H9 (cell line): Measurements from ENCODE around the gene NRG3. TPM values are rescaled to one million over a fixed set of nuclear protein-coding genes. Genes with fewer than 3 reads are reported as not detected.

Experiments used
- DNase-seq: peaks from one replicate; pipeline ENCODE4 v3.0.0-alpha.2; 2017
- H2AFZ ChIP-seq: one replicate; pipeline ENCODE4 v1.6.1; 2013; ENCODE audit warnings: mild to moderate bottlenecking, low read length, control low read depth, moderate library complexity
- H2AK5ac ChIP-seq: 2 replicates; pipeline ENCODE4 v1.6.1; 2013; ENCODE audit warnings: low read length, control low read depth, mixed read lengths; ENCODE audit not compliant: insufficient read length
- H2BK120ac ChIP-seq: one replicate; pipeline ENCODE4 v1.6.1; 2013; ENCODE audit warnings: low read depth, mild to moderate bottlenecking, low read length, control low read depth, inconsistent platforms; ENCODE audit not compliant: poor library complexity, severe bottlenecking
- H2BK12ac ChIP-seq: 2 replicates; pipeline ENCODE4 v1.6.1; 2013; ENCODE audit warnings: low read length, control low read depth, mixed read lengths, low read depth; ENCODE audit not compliant: insufficient read length
- H2BK15ac ChIP-seq: 2 replicates; pipeline ENCODE4 v1.6.1; 2013; ENCODE audit warnings: low read depth, low read length, control low read depth
- H2BK20ac ChIP-seq: one replicate; pipeline ENCODE4 v1.6.1; 2013; ENCODE audit warnings: low read depth, mild to moderate bottlenecking, low read length, control low read depth, inconsistent platforms; ENCODE audit not compliant: poor library complexity, severe bottlenecking
- H2BK5ac ChIP-seq: 2 replicates; pipeline ENCODE4 v1.6.1; 2013; ENCODE audit warnings: low read length, control low read depth, mixed read lengths; ENCODE audit not compliant: insufficient read length
- H3K14ac ChIP-seq: 2 replicates; pipeline ENCODE4 v1.6.1; 2013; ENCODE audit warnings: low read length, control low read depth; ENCODE audit not compliant: insufficient read depth
- H3K18ac ChIP-seq: 2 replicates; pipeline ENCODE4 v1.6.1; 2013; ENCODE audit warnings: low read depth, mild to moderate bottlenecking, mixed read lengths, low read length, control low read depth; ENCODE audit not compliant: insufficient read length
- H3K23ac ChIP-seq: 2 replicates; pipeline ENCODE4 v1.6.1; 2013; ENCODE audit warnings: low read length, control low read depth, mixed read lengths, low read depth; ENCODE audit not compliant: insufficient read length
- H3K23me2 ChIP-seq: 2 replicates; pipeline ENCODE4 v1.6.1; 2013; ENCODE audit warnings: low read depth, mild to moderate bottlenecking, mixed read lengths, low read length, control low read depth; ENCODE audit not compliant: insufficient read length, poor library complexity, severe bottlenecking
- H3K27ac ChIP-seq: 2 replicates; pipeline ENCODE4 v1.5.1; 2013; ENCODE audit warnings: low read length, control low read depth, mixed read lengths, low read depth; ENCODE audit not compliant: insufficient read length
- H3K27me3 ChIP-seq: 2 replicates; pipeline ENCODE4 v1.6.1; 2013; ENCODE audit warnings: low read length, control low read depth, inconsistent platforms; ENCODE audit not compliant: insufficient read depth
- H3K4ac ChIP-seq: 2 replicates; pipeline ENCODE4 v1.6.1; 2013; ENCODE audit warnings: low read depth, mild to moderate bottlenecking, control low read depth, inconsistent platforms, low read length, moderate library complexity
- H3K4me1 ChIP-seq: 2 replicates; pipeline ENCODE4 v1.6.1; 2013; ENCODE audit warnings: low read length, control low read depth, inconsistent platforms; ENCODE audit not compliant: insufficient read depth
- H3K4me2 ChIP-seq: 2 replicates; pipeline ENCODE4 v1.6.1; 2013; ENCODE audit warnings: low read length, control low read depth, mixed read lengths; ENCODE audit not compliant: insufficient read length, insufficient read depth
- H3K56ac ChIP-seq: 2 replicates; pipeline ENCODE4 v1.6.1; 2013; ENCODE audit warnings: low read depth, mild to moderate bottlenecking, mixed read lengths, low read length, control low read depth; ENCODE audit not compliant: insufficient read length
- H3K79me1 ChIP-seq: 2 replicates; pipeline ENCODE4 v1.6.1; 2013; ENCODE audit warnings: low read depth, mild to moderate bottlenecking, moderate library complexity, low read length, control low read depth, inconsistent platforms; ENCODE audit not compliant: insufficient read depth, poor library complexity, severe bottlenecking
- H3K79me2 ChIP-seq: 2 replicates; pipeline ENCODE4 v1.6.1; 2013; ENCODE audit warnings: low read length, control low read depth, inconsistent platforms; ENCODE audit not compliant: insufficient read depth
- H3K9ac ChIP-seq: 2 replicates; pipeline ENCODE4 v1.6.1; 2013; ENCODE audit warnings: low read length, control low read depth, mixed read lengths; ENCODE audit not compliant: insufficient read length; ENCODE audit errors: extremely low read depth
- H3K9me3 ChIP-seq: one replicate; pipeline ENCODE4 v1.6.1; 2013; ENCODE audit warnings: low read depth, low read length, inconsistent platforms; ENCODE audit not compliant: control insufficient read depth
- H3T11ph ChIP-seq: one replicate; pipeline ENCODE4 v1.6.1; 2013; ENCODE audit warnings: mild to moderate bottlenecking, low read length, control low read depth, inconsistent platforms
- H4K20me1 ChIP-seq: one replicate; pipeline ENCODE4 v1.6.1; 2013; ENCODE audit not compliant: control insufficient read depth, insufficient read length, insufficient read depth
- H4K5ac ChIP-seq: 2 replicates; pipeline ENCODE4 v1.6.1; 2013; ENCODE audit warnings: low read depth, mild to moderate bottlenecking, mixed read lengths, low read length, control low read depth; ENCODE audit not compliant: insufficient read length
- H4K8ac ChIP-seq: replicated peaks from 2 replicates; pipeline ENCODE4 v1.6.1; 2013; ENCODE audit warnings: low read length, control low read depth, mixed read lengths, low read depth; ENCODE audit not compliant: insufficient read length
- H4K91ac ChIP-seq: 2 replicates; pipeline ENCODE4 v1.6.1; 2013; ENCODE audit warnings: low read depth, mild to moderate bottlenecking, moderate library complexity, mixed read lengths, low read length, control low read depth; ENCODE audit not compliant: insufficient read length
- H3K27ac Mint-ChIP-seq, 3 experiments: 2 replicates in 2 of 3; 3 replicates in 1 of 3; pipeline ENCODE4 v1.8.0; 2020 to 2021; ENCODE audit warnings: mixed read lengths in 3 of 3, mild to moderate bottlenecking in 1 of 3, moderate library complexity in 1 of 3
- H3K27me3 Mint-ChIP-seq: 2 replicates; pipeline ENCODE4 v1.8.0; 2021; ENCODE audit warnings: low read depth, mild to moderate bottlenecking, moderate library complexity, mixed read lengths
- H3K36me3 Mint-ChIP-seq, 3 experiments: 2 replicates in 2 of 3; 3 replicates in 1 of 3; pipeline ENCODE4 v1.8.0; 2020 to 2021; ENCODE audit warnings: low read depth in 3 of 3, mixed read lengths in 3 of 3; ENCODE audit not compliant: insufficient read depth in 1 of 3
- H3K4me1 Mint-ChIP-seq, 2 experiments: 2 replicates each; pipeline ENCODE4 v1.8.0; 2020; ENCODE audit warnings: mixed read lengths in 2 of 2
- H3K4me3 Mint-ChIP-seq, 2 experiments: 2 replicates in 1 of 2; 3 replicates in 1 of 2; pipeline ENCODE4 v1.8.0; 2020 to 2021; ENCODE audit warnings: mild to moderate bottlenecking in 2 of 2, mixed read lengths in 2 of 2, moderate library complexity in 1 of 2
- H3K9me3 Mint-ChIP-seq, 2 experiments: 2 replicates in 1 of 2; 3 replicates in 1 of 2; pipeline ENCODE4 v1.8.0; 2020; ENCODE audit warnings: mild to moderate bottlenecking in 2 of 2, mixed read lengths in 2 of 2, moderate library complexity in 1 of 2
- WGBS: extraction: QIAGEN DNeasy Blood & Tissue Kit; methylation state at CpG from one replicate; pipeline ENCODE4 v1.1.7; 2013; ENCODE audit warnings: missing lambda C conversion rate, low lambda C conversion rate, mixed read lengths; ENCODE audit not compliant: insufficient read length; ENCODE audit errors: extremely low coverage; 5-methylcytosine and 5-hydroxymethylcytosine counted together
- total RNA-seq: library from RNA; stranded (reverse); gene quantifications from 2 replicates; pipeline ENCODE4 v1.2.1, GENCODE V29; 2021
- TF ChIP-seq, protein P1 (sequence below): fragments of 200-600 bp; sonication (generic); conservative IDR thresholded peaks from 3 replicates; pipeline ENCODE4 v1.8.0; 2021; ENCODE audit warnings: antibody characterized with exemption, mild to moderate bottlenecking

NRG3 gene
- total RNA-seq, 1 experiment from 2014 or later: 1.6 TPM

DNA sequence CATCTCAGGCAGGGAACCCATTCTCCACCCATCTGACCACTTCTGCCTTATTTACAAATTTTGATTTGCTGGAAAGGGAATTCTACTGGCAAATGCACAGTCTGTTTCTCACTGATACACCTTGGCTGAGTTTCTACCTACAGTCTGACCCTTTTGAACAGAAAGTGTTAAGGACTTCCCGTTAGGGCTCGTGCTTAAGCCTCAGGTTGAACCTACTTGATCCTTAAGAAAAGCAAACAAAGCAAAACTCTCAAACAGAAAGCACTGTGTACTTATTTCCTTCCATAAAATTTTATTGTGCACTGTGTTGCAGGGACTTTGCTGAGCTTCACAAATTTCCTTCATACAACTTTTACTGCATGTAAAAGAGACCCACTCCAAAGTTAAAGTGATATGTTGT, 367.8 kb downstream of the NRG3 start:
- H2BK20ac ChIP-seq: no peak overlapping the region
- no peaks in the 10 kb centered on the region for H3K9me3 ChIP-seq
- H3K4ac ChIP-seq: no peak overlapping the region
- DNase-seq: no peak
- H2BK12ac ChIP-seq: no peak overlapping the region
- H2AK5ac ChIP-seq: no peak overlapping the region
- Mint-ChIP-seq H3K27me3 (peaks cover 34% of the 10 kb centered on the region), H3K36me3 (no peaks in the 10 kb centered on the region; a peak in 1 of 7 replicates), H3K4me1 (peaks cover 16 to 21% of the 10 kb centered on the region in 2 experiments), H3K27ac (no peak overlapping the region), H3K9me3 (no peaks in the 10 kb centered on the region; a peak in 2 of 5 replicates), H3K4me3 (no peak overlapping the region)
- H2BK5ac ChIP-seq: no peak overlapping the region
- H4K8ac ChIP-seq: no peak overlapping the region
- H4K20me1 ChIP-seq: no peaks in the 10 kb centered on the region
- no CpG with 5 or more reads among the region's 2 CpGs for WGBS
- H3K79me2 ChIP-seq: no peaks in the 10 kb centered on the region
- H3K4me1 ChIP-seq: peaks cover 4% of the 10 kb centered on the region; the same call in 1 of the 2 replicates
- H2BK120ac ChIP-seq: no peak overlapping the region
- no peaks in the 10 kb centered on the region for H3K27me3 ChIP-seq
- no peak overlapping the region for H3K23ac ChIP-seq
- H3K27ac ChIP-seq: no peak overlapping the region
- H3K18ac ChIP-seq: no peak overlapping the region
- no peak overlapping the region for H3K9ac ChIP-seq
- H2BK15ac ChIP-seq: no peak overlapping the region
- TF ChIP-seq, protein P1, sequence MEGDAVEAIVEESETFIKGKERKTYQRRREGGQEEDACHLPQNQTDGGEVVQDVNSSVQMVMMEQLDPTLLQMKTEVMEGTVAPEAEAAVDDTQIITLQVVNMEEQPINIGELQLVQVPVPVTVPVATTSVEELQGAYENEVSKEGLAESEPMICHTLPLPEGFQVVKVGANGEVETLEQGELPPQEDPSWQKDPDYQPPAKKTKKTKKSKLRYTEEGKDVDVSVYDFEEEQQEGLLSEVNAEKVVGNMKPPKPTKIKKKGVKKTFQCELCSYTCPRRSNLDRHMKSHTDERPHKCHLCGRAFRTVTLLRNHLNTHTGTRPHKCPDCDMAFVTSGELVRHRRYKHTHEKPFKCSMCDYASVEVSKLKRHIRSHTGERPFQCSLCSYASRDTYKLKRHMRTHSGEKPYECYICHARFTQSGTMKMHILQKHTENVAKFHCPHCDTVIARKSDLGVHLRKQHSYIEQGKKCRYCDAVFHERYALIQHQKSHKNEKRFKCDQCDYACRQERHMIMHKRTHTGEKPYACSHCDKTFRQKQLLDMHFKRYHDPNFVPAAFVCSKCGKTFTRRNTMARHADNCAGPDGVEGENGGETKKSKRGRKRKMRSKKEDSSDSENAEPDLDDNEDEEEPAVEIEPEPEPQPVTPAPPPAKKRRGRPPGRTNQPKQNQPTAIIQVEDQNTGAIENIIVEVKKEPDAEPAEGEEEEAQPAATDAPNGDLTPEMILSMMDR: no peak
- peaks cover 2% of the 10 kb centered on the region for H3K79me1 ChIP-seq
- no peak overlapping the region for H3K56ac ChIP-seq
- H2AFZ ChIP-seq: no peak overlapping the region
- H3T11ph ChIP-seq: no peak overlapping the region
- no peak overlapping the region for H4K5ac ChIP-seq
- H3K4me2 ChIP-seq: no peak overlapping the region
- H3K23me2 ChIP-seq: no peaks in the 10 kb centered on the region
- H3K14ac ChIP-seq: no peak overlapping the region
- no peak overlapping the region for H4K91ac ChIP-seq
